SU-DHL-6 (cell line): ENCODE measurements around the gene SYNPO2L.

Experiments
- H2AFZ ChIP-seq: fragments of 200-600 bp; sonication (generic); 2 replicates; pipeline ENCODE4 v1.6.1; 2014; ENCODE audit warnings: low read depth, mild to moderate bottlenecking, moderate library complexity, mixed read lengths, antibody characterized with exemption, low read length; ENCODE audit not compliant: severe bottlenecking
- H3F3A ChIP-seq: fragments of 200-600 bp; shearing (Covaris generic); 2 replicates; pipeline ENCODE4 v1.6.0; 2016; ENCODE audit warnings: antibody characterized with exemption, mild to moderate bottlenecking; ENCODE audit not compliant: insufficient read depth
- H3K27ac ChIP-seq: fragments of 200-600 bp; sonication (generic); 2 replicates; pipeline ENCODE4 v1.5.1; 2016; ENCODE audit warnings: low read depth, mild to moderate bottlenecking, low read length, moderate library complexity, mixed read lengths
- H3K27me3 ChIP-seq: fragments of 200-600 bp; sonication (generic), shearing (Covaris generic); 2 replicates; pipeline ENCODE4 v1.6.0; 2014; ENCODE audit warnings: mild to moderate bottlenecking, low read length
- H3K36me3 ChIP-seq: fragments of 200-600 bp; sonication (generic); 2 replicates; pipeline ENCODE4 v1.6.1; 2014; ENCODE audit warnings: mild to moderate bottlenecking, low read length, mixed read lengths
- H3K4me2 ChIP-seq: fragments of 300-600, 200-600 bp; shearing (Covaris generic), sonication (generic); 2 replicates; pipeline ENCODE4 v1.6.0; 2014; ENCODE audit warnings: low read length, low read depth, mild to moderate bottlenecking; ENCODE audit not compliant: poor library complexity, severe bottlenecking
- H3K4me3 ChIP-seq: fragments of 200-600 bp; sonication (generic); 2 replicates; pipeline ENCODE4 v1.5.1; 2014; ENCODE audit warnings: antibody characterized with exemption, low read length, mild to moderate bottlenecking, mixed read lengths; ENCODE audit not compliant: insufficient read depth, poor library complexity, severe bottlenecking
- H3K79me2 ChIP-seq: fragments of 200-600 bp; sonication (generic); 2 replicates; pipeline ENCODE4 v1.6.1; 2014; ENCODE audit warnings: mild to moderate bottlenecking, low read length, moderate library complexity; ENCODE audit not compliant: insufficient read depth
- H3K9ac ChIP-seq: fragments of 200-600 bp; sonication (generic); 2 replicates; pipeline ENCODE4 v1.7.0; 2014; ENCODE audit warnings: mild to moderate bottlenecking, low read length
- H3K9me2 ChIP-seq: fragments of 200-600 bp; sonication (generic); replicated peaks from 2 replicates; pipeline ENCODE4 v1.6.1; 2014; ENCODE audit warnings: low read length; ENCODE audit not compliant: insufficient read depth
- H3K9me3 ChIP-seq: fragments of 200-600 bp; sonication (generic); 2 replicates; pipeline ENCODE4 v1.6.1; 2014; ENCODE audit warnings: low read length, mixed read lengths; ENCODE audit not compliant: insufficient read depth
- H4K20me1 ChIP-seq: fragments of 200-600 bp; sonication (generic); 2 replicates; pipeline ENCODE4 v1.6.1; 2014; ENCODE audit warnings: low read depth, mild to moderate bottlenecking, antibody characterized with exemption, low read length, moderate library complexity, mixed read lengths
- EZH2phosphoT487 ChIP-seq: fragments of 200-600 bp; sonication (generic), shearing (Covaris generic); conservative IDR thresholded peaks from 2 replicates; pipeline ENCODE4 v1.6.1; 2018; ENCODE audit warnings: mild to moderate bottlenecking, antibody characterized with exemption, low read length, moderate library complexity, mixed read lengths
- TF ChIP-seq, protein P1 (sequence below): fragments of 200-600 bp; sonication (generic); IDR thresholded peaks from one replicate; pipeline ENCODE4 v1.5.1; 2017; ENCODE audit warnings: antibody characterized with exemption, mild to moderate bottlenecking, low read length, moderate library complexity; ENCODE audit not compliant: insufficient read depth, poor library complexity, severe bottlenecking

Gene SYNPO2L

DNA sequence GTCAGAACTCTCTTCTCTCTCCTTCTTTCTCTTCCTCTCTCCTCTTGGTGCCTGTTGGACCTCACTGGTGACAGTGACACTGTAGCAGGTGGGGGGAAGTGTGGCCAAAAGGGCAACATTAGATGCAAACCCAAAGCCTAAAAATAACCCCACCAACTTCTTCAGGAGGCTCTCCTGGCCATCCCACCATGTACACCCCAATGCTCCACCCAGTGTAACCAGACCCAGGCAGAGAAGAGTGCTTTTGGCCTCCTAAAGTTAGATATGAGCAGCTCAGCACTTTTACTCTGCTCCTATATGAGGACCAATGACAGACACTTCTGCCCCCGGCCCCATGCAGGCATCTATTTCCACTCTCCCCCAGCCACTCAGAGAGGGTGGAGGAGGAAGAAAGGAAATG lies 20.0 kb downstream of the SYNPO2L start:
- no peak overlapping the region for H3K4me3 ChIP-seq
- no peak overlapping the region for H3K4me2 ChIP-seq
- H3K9me3 ChIP-seq: no peaks in the 10 kb centered on the region
- H3K36me3 ChIP-seq: no peaks in the 10 kb centered on the region
- no peak overlapping the region for H3K27ac ChIP-seq
- no peaks in the 10 kb centered on the region for H3K27me3 ChIP-seq
- TF ChIP-seq, protein P1, sequence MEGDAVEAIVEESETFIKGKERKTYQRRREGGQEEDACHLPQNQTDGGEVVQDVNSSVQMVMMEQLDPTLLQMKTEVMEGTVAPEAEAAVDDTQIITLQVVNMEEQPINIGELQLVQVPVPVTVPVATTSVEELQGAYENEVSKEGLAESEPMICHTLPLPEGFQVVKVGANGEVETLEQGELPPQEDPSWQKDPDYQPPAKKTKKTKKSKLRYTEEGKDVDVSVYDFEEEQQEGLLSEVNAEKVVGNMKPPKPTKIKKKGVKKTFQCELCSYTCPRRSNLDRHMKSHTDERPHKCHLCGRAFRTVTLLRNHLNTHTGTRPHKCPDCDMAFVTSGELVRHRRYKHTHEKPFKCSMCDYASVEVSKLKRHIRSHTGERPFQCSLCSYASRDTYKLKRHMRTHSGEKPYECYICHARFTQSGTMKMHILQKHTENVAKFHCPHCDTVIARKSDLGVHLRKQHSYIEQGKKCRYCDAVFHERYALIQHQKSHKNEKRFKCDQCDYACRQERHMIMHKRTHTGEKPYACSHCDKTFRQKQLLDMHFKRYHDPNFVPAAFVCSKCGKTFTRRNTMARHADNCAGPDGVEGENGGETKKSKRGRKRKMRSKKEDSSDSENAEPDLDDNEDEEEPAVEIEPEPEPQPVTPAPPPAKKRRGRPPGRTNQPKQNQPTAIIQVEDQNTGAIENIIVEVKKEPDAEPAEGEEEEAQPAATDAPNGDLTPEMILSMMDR: no peak
- no peak for TF ChIP-seq EZH2phosphoT487
- H3K9me2 ChIP-seq: no peaks in the 10 kb centered on the region
- no peaks in the 10 kb centered on the region for H3F3A ChIP-seq
- H3K9ac ChIP-seq: no peak overlapping the region
- no peaks in the 10 kb centered on the region for H3K79me2 ChIP-seq
- H2AFZ ChIP-seq: no peak overlapping the region
- no peaks in the 10 kb centered on the region for H4K20me1 ChIP-seq

DNA sequence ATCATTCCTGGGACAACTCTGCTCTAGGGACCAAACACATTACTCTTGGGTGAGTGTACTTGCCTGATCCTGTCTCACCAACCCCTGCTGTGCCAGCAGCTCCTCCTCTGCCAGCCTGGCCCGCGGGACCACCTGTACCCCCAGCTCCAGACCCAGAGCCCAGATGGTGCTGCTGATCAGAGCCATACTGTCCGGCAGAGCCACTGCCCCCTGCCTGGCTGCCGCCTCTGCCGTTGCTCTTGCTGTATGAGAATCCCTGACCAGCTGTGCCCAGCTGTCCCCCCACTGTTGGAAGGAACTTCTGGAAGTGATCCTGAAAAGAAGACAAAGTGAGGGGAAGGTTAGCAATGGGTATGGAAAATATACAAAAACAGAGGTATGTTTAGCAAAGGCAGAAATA lies 21.4 kb downstream of the SYNPO2L start:
- Histone ChIP-seq H2AFZ (no peak overlapping the region), H3K9me3 (no peaks in the 10 kb centered on the region), H3F3A (no peaks in the 10 kb centered on the region), H3K36me3 (no peaks in the 10 kb centered on the region), H3K4me2 (no peak overlapping the region), H3K9me2 (no peaks in the 10 kb centered on the region), H3K27me3 (no peaks in the 10 kb centered on the region), H4K20me1 (no peaks in the 10 kb centered on the region), H3K9ac (no peak overlapping the region), H3K4me3 (no peak overlapping the region), H3K79me2 (no peaks in the 10 kb centered on the region), H3K27ac (no peak overlapping the region)
- TF ChIP-seq, protein P1: no peak
- TF ChIP-seq EZH2phosphoT487: no peak

DNA sequence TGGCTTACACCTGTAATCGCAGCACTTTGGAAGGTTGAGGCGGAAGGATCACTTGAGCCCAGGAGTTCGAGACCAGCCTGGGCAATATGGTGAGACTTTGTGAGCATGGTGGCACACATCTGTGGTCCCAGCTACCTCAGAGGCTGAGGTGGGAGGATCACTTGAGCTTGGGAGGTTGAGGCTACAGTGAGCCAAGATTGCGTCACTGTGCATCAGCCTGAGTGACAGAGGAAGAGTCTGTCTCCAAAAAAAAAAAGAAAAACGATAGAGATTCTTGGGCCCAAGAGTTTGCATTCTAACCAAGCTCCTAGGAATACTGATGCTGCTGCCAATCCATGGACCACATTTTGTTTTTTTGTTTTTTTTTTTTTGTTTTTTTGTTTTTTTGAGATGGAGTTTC lies 26.7 kb downstream of the SYNPO2L start:
- Histone ChIP-seq H4K20me1 (no peaks in the 10 kb centered on the region), H3K9me3 (no peaks in the 10 kb centered on the region), H3K4me3 (no peak overlapping the region), H3K4me2 (no peak overlapping the region), H3K9me2 (no peaks in the 10 kb centered on the region), H3K27ac (no peak overlapping the region), H2AFZ (no peak overlapping the region), H3K79me2 (no peaks in the 10 kb centered on the region), H3K9ac (no peak overlapping the region), H3K27me3 (no peaks in the 10 kb centered on the region), H3K36me3 (no peaks in the 10 kb centered on the region), H3F3A (peaks cover 4% of the 10 kb centered on the region; the same call in 1 of the 2 replicates)
- TF ChIP-seq, protein P1: no peak
- TF ChIP-seq EZH2phosphoT487: no peak
